ENCODE data around the gene LARGE1. TPM values are rescaled to one million over a fixed set of nuclear protein-coding genes. Genes with fewer than 3 reads are reported as not detected.

Gene LARGE1
- total RNA-seq, 1 experiment from 2014 or later = 1.5 TPM

GRCh38 chr22:33400891-33401290 lies 519.4 kb downstream of the LARGE1 start:
- Histone ChIP-seq H3K9me2 (ENCODE audit: insufficient read depth) (no peaks in the 10 kb centered on the region), H3K4me3 (replicated peaks in 1 of 2; ENCODE audit: low read depth in 1 of 2, low read length in 2 of 2) (no peak overlapping the region), H3K27ac (ENCODE audit: low read depth, low read length) (no peak overlapping the region), H2AFZ (ENCODE audit: low read depth, low read length, poor library complexity, severe bottlenecking) (no peak overlapping the region), H3K4me2 (ENCODE audit: low read length) (no peak overlapping the region), H3K79me2 (ENCODE audit: insufficient read depth, low read length) (no peaks in the 10 kb centered on the region), H3K9me3 (ENCODE audit: control insufficient read depth in 1 of 2, insufficient read depth in 1 of 2, low read depth in 1 of 2, low read length in 2 of 2) (peaks cover 7 to 41% of the 10 kb centered on the region in 2 experiments; a peak in 2 of 4 replicates), H3K9ac (ENCODE audit: low read length) (no peak overlapping the region), H3K27me3 (ENCODE audit: insufficient read depth, low read length) (no peaks in the 10 kb centered on the region), H3K4me1 (ENCODE audit: control insufficient read depth in 1 of 2, insufficient read depth in 2 of 2, low read length in 2 of 2) (no peaks in the 10 kb centered on the region), H3K36me3 (ENCODE audit: control insufficient read depth in 1 of 2, insufficient read depth in 2 of 2, low read length in 2 of 2) (no peaks in the 10 kb centered on the region), H4K20me1 (ENCODE audit: insufficient read depth) (no peaks in the 10 kb centered on the region)
- intact Hi-C loops (cut with micrococcal nuclease) = no loop called here
- CTCF ChIA-PET = no interaction called here
- TF ChIP-seq EZH2phosphoT487 (IDR thresholded peaks at IDR 0.05; ENCODE audit: borderline replicate concordance) (no peak), MAX (IDR thresholded peaks at IDR 0.05) (no peak), EGR1 (IDR thresholded peaks at IDR 0.05; ENCODE audit: low read depth) (no peak)
- RAD21 ChIA-PET (ENCODE audit: low non-redundant PET in 1 of 2, low total read pairs in 2 of 2, uncharacterized antibody in 2 of 2, unreplicated experiment in 2 of 2) = no interaction called here
- POLR2A ChIA-PET = no interaction called here
- BruUV-seq (replicated peaks) = no TSS peak
- no peak for ATAC-seq
- DNase-seq (ENCODE audit: low read depth, low spot score) = no peak

GRCh38 chr22:33400061-33400840 lies 520.0 kb downstream of the LARGE1 start:
- DNase-seq (ENCODE audit: low read depth, low spot score) (no peak), ATAC-seq (no peak)
- Histone ChIP-seq H3K9ac (ENCODE audit: low read length) (no peak overlapping the region), H3K9me3 (ENCODE audit: control insufficient read depth in 1 of 2, insufficient read depth in 1 of 2, low read depth in 1 of 2, low read length in 2 of 2) (peaks cover 7 to 41% of the 10 kb centered on the region in 2 experiments; a peak in 2 of 4 replicates), H3K27me3 (ENCODE audit: insufficient read depth, low read length) (no peaks in the 10 kb centered on the region), H4K20me1 (ENCODE audit: insufficient read depth) (no peaks in the 10 kb centered on the region), H2AFZ (ENCODE audit: low read depth, low read length, poor library complexity, severe bottlenecking) (no peak overlapping the region), H3K4me2 (ENCODE audit: low read length) (no peak overlapping the region), H3K79me2 (ENCODE audit: insufficient read depth, low read length) (no peaks in the 10 kb centered on the region), H3K4me1 (ENCODE audit: control insufficient read depth in 1 of 2, insufficient read depth in 2 of 2, low read length in 2 of 2) (no peaks in the 10 kb centered on the region), H3K27ac (ENCODE audit: low read depth, low read length) (no peak overlapping the region), H3K36me3 (ENCODE audit: control insufficient read depth in 1 of 2, insufficient read depth in 2 of 2, low read length in 2 of 2) (no peaks in the 10 kb centered on the region), H3K9me2 (ENCODE audit: insufficient read depth) (no peaks in the 10 kb centered on the region), H3K4me3 (replicated peaks in 1 of 2; ENCODE audit: low read depth in 1 of 2, low read length in 2 of 2) (no peak overlapping the region)
- CTCF ChIA-PET = no interaction called here
- RAD21 ChIA-PET (ENCODE audit: low non-redundant PET in 1 of 2, low total read pairs in 2 of 2, uncharacterized antibody in 2 of 2, unreplicated experiment in 2 of 2) = no interaction called here
- no TSS peak for BruUV-seq (replicated peaks)
- POLR2A ChIA-PET = no interaction called here
- TF ChIP-seq POLR2AphosphoS5 (IDR thresholded peaks at IDR 0.05; ENCODE audit: low read depth, low read length) (no peak), EGR1 (IDR thresholded peaks at IDR 0.05; ENCODE audit: low read depth) (no peak), RAD21 (IDR thresholded peaks at IDR 0.05; ENCODE audit: low read depth) (no peak), JUND (IDR thresholded peaks at IDR 0.05) (no peak), REST (IDR thresholded peaks at IDR 0.05; ENCODE audit: low read depth) (no peak), SRF (IDR thresholded peaks at IDR 0.05; ENCODE audit: low read depth) (no peak), CTCF (IDR thresholded peaks at IDR 0.05 in 2 of 3, conservative IDR thresholded peaks at IDR 0.05 in 1 of 3; ENCODE audit: borderline replicate concordance in 1 of 3, insufficient read depth in 1 of 3, low read depth in 2 of 3, low read length in 2 of 3) (no peak), POLR2A (IDR thresholded peaks at IDR 0.05; ENCODE audit: borderline replicate concordance, extremely low read depth, insufficient read depth, insufficient read length) (no peak), ZNF274 (IDR thresholded peaks at IDR 0.05; ENCODE audit: low read depth, low read length) (no peak), EZH2 (IDR thresholded peaks at IDR 0.05) (no peak), YY1 (IDR thresholded peaks at IDR 0.05; ENCODE audit: extremely low read depth, insufficient replicate concordance, low read depth, low read length) (no peak), CBX3 (IDR thresholded peaks at IDR 0.05; ENCODE audit: low read depth) (no peak)
- intact Hi-C loops (cut with micrococcal nuclease) = no loop called here
